Activated naive CD8-positive, alpha-beta T cell treated with anti-CD3 and anti-CD28 coated beads, Interleukin-2, amount 10 ng/mL, durations not matched to agents 7 days and 5 days (primary cell): ENCODE measurements around the gene NUTM2D. TPM values are rescaled to one million over a fixed set of nuclear protein-coding genes. Genes with fewer than 3 reads are reported as not detected.
"Not testable (repeated sequence)": the region's sequence is repeated elsewhere in the genome, so short reads cannot be mapped to it uniquely, and the experiment has no call there.

Source experiments
- ATAC-seq: fragments of 150-1000 bp; cut with Tn5 transposase; one replicate; pipeline ENCODE4 v1.10.0; 2021; ENCODE audit warnings: low read depth, moderate library complexity
- POLR2A ChIA-PET: fragments of 350-600 bp; sonication (Branson Sonifier 250); formaldehyde crosslinking; loops from one replicate; lab custom pipeline; 2021; ENCODE audit warnings: antibody characterized with exemption; lab: Charles Lee
- DNase-seq: peaks from one replicate; pipeline ENCODE4 v3.0.0; 2021
- H3K27ac Mint-ChIP-seq: one replicate; pipeline ENCODE4 v1.8.0; 2022; ENCODE audit warnings: mild to moderate bottlenecking, mixed read lengths
- H3K27me3 Mint-ChIP-seq: one replicate; pipeline ENCODE4 v1.8.0; 2022; ENCODE audit warnings: mild to moderate bottlenecking, moderate library complexity, mixed read lengths
- H3K36me3 Mint-ChIP-seq: one replicate; pipeline ENCODE4 v1.8.0; 2021; ENCODE audit warnings: mild to moderate bottlenecking, mixed read lengths
- H3K4me1 Mint-ChIP-seq: one replicate; pipeline ENCODE4 v1.8.0; 2021; ENCODE audit warnings: mixed read lengths
- H3K4me3 Mint-ChIP-seq: one replicate; pipeline ENCODE4 v1.8.0; 2022; ENCODE audit warnings: mild to moderate bottlenecking, moderate library complexity, mixed read lengths
- H3K9me3 Mint-ChIP-seq: one replicate; pipeline ENCODE4 v1.8.0; 2021; ENCODE audit warnings: mixed read lengths
- total RNA-seq, 2 experiments: library from RNA; stranded (reverse); gene quantifications; one replicate each; pipeline ENCODE4 v1.2.3, GENCODE V29; 2021

Gene NUTM2D
- 1 to 10 TPM; 2.6 to 4.1 TPM for total RNA-seq

GRCh38 chr10:87357444-87357843 lies at the start of gene NUTM2D:
NUTM2D (plus strand) TSS chr10:87357744; CDS start chr10:87358266, 522 bp downstream.
- H3K4me1 Mint-ChIP-seq, H3K9me3 Mint-ChIP-seq, DNase-seq, ATAC-seq, H3K27ac Mint-ChIP-seq, H3K36me3 Mint-ChIP-seq, H3K4me3 Mint-ChIP-seq, H3K27me3 Mint-ChIP-seq, POLR2A ChIA-PET: not testable (repeated sequence)

GRCh38 chr10:87308702-87309101 lies 48.8 kb upstream of the NUTM2D start:
- H3K27ac Mint-ChIP-seq, DNase-seq, H3K36me3 Mint-ChIP-seq, ATAC-seq, H3K4me3 Mint-ChIP-seq, H3K27me3 Mint-ChIP-seq, H3K4me1 Mint-ChIP-seq, H3K9me3 Mint-ChIP-seq, POLR2A ChIA-PET: not testable (repeated sequence)

- H3K27me3 Mint-ChIP-seq, DNase-seq, H3K9me3 Mint-ChIP-seq, POLR2A ChIA-PET, H3K36me3 Mint-ChIP-seq, H3K4me1 Mint-ChIP-seq, ATAC-seq, H3K27ac Mint-ChIP-seq, H3K4me3 Mint-ChIP-seq: not testable (repeated sequence)
Observed at GRCh38 chr10:87309657-87310056, 47.9 kb upstream of the NUTM2D start.

DNA sequence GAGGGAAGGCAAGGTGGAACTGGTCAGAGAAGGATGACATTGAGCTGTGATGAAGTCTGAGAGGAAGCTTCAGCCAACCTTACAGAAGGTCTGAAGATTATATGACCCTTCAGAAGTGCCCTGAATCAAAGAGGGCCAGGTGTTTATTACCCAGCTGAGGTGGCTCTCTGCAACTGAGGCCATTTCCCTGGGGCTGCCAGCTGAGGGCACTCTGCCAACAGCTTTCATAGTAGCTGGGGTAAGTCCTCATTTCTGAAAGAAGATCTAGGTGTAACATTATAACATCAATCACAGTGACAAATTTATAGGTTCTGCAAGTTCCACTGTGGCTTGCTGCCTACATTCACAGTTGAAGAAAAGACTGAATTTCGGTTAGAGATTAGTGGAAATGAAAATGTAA lies 46.0 kb upstream of the NUTM2D start:
- not testable (repeated sequence) for ATAC-seq, H3K27me3 Mint-ChIP-seq, H3K4me1 Mint-ChIP-seq

DNA sequence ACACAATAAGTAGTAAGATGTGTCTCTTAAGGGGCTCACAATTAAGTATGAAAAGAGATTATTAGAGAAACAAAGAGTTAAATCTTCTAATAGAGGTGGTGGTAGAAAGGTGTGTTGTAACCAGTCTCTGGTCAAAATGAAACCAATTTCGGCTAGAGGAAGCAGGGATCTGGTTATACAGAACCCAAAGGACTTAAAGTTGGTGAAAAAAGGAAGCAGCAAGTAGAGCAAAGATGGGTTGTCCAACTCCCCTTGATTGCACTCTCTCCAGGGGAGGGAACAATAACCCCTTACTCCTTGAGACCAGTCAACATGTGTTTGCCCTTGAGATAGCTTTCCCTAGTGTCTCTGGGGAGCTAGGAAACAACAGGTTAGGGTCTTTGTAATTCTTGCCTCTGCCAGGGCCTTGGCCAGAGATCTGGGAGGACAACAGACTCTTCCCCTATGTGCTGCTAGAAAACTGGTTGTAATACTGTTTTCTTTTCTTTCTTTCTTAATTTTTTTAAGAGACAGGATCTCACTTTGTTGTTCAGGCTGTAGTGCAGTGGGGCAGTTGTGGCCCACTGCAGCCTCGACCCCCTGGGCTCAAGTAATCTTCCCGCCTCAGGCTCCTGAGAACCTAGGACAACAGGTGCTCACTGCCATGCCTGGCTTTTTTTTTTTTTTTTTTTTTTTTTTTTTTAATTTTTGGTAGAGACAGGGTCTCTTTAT lies 43.7 kb upstream of the NUTM2D start:
- H3K27ac Mint-ChIP-seq, H3K4me3 Mint-ChIP-seq, H3K9me3 Mint-ChIP-seq, H3K27me3 Mint-ChIP-seq, ATAC-seq, H3K36me3 Mint-ChIP-seq, H3K4me1 Mint-ChIP-seq, POLR2A ChIA-PET, DNase-seq: not testable (repeated sequence)

More for the DNA sequence above, 46.0 kb upstream of the NUTM2D start:
- H3K4me3 Mint-ChIP-seq, POLR2A ChIA-PET, H3K36me3 Mint-ChIP-seq, H3K9me3 Mint-ChIP-seq, DNase-seq, H3K27ac Mint-ChIP-seq: not testable (repeated sequence)

- H3K36me3 Mint-ChIP-seq, H3K4me3 Mint-ChIP-seq, H3K27me3 Mint-ChIP-seq, DNase-seq, ATAC-seq, H3K27ac Mint-ChIP-seq, H3K9me3 Mint-ChIP-seq, H3K4me1 Mint-ChIP-seq, POLR2A ChIA-PET: not testable (repeated sequence)
Observed at GRCh38 chr10:87314360-87314973, 43.1 kb upstream of the NUTM2D start.

GRCh38 chr10:87321505-87321904 lies 36.0 kb upstream of the NUTM2D start:
- ATAC-seq, H3K36me3 Mint-ChIP-seq, H3K27ac Mint-ChIP-seq, H3K27me3 Mint-ChIP-seq, H3K4me3 Mint-ChIP-seq, DNase-seq, H3K4me1 Mint-ChIP-seq, H3K9me3 Mint-ChIP-seq, POLR2A ChIA-PET: not testable (repeated sequence)

DNA sequence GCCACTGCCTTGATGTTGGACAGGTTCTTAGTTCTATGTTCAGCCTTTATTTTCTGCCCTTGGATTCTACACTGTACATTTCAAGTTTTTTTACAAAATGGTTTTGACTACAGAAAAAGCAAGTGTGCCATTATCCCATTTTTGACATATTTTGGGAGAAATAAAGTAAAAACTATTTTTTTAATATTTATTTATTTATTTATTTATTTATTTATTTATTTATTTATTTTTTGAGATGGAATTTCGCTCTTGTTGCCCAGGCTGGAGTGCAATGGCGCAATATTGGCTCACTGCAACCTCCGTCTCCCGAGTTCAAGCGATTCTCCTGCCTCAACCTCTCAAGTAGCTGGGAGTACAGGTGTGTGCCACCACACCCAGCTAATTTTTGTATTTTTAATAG lies 33.0 kb upstream of the NUTM2D start:
- not testable (repeated sequence) for ATAC-seq

DNA sequence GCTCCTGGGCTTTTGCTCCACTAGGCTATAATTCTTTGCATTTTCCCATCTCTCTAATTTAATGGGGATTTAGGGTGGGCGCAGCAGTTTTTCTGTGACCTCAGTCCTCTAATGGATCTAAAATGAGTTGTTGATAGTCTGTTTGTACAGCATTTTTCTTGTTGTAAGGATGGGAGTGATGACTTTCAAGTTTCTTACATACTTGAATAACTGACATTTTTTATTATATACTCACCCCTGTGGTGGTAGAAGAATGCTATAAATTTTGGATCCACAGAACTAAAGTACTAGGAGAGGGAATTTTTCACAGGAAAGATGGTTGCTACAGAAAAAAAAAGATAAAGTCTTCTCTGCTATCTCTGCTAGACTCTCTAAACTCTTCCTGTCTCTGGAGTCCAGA lies 29.6 kb upstream of the NUTM2D start:
- H3K4me3 Mint-ChIP-seq, H3K27me3 Mint-ChIP-seq, ATAC-seq, DNase-seq, H3K4me1 Mint-ChIP-seq, H3K27ac Mint-ChIP-seq, POLR2A ChIA-PET, H3K36me3 Mint-ChIP-seq, H3K9me3 Mint-ChIP-seq: not testable (repeated sequence)

More for the DNA sequence above, 33.0 kb upstream of the NUTM2D start:
- POLR2A ChIA-PET, H3K9me3 Mint-ChIP-seq, H3K27ac Mint-ChIP-seq, H3K27me3 Mint-ChIP-seq, H3K4me1 Mint-ChIP-seq, H3K4me3 Mint-ChIP-seq, DNase-seq, H3K36me3 Mint-ChIP-seq: not testable (repeated sequence)

DNA sequence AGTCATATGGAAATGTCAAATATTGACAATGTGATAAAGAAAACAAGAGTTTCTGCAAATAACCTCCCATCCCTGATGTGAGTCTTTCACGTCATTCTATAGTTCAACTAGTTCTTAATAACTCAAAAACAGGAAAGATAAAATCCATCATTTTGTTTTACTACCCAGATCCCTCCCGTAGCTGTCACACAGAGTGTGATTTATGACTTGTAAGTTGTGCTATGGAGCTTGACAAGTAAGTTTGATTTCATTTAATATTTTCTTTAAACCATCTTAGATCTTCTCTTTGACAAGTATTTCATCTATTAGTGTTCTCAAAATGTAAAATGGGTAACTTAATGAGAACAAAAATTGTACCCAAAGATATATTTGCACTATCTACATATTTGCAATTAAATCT lies 28.4 kb upstream of the NUTM2D start:
- H3K4me1 Mint-ChIP-seq, H3K36me3 Mint-ChIP-seq, H3K4me3 Mint-ChIP-seq, DNase-seq, H3K27ac Mint-ChIP-seq, ATAC-seq, POLR2A ChIA-PET, H3K27me3 Mint-ChIP-seq, H3K9me3 Mint-ChIP-seq: not testable (repeated sequence)

GRCh38 chr10:87332687-87333086 lies 24.9 kb upstream of the NUTM2D start:
- H3K4me1 Mint-ChIP-seq, DNase-seq, POLR2A ChIA-PET, H3K36me3 Mint-ChIP-seq, H3K9me3 Mint-ChIP-seq, H3K4me3 Mint-ChIP-seq, ATAC-seq, H3K27ac Mint-ChIP-seq, H3K27me3 Mint-ChIP-seq: not testable (repeated sequence)

GRCh38 chr10:87340411-87340810 lies 17.1 kb upstream of the NUTM2D start:
- peak overlapping the region; percentile 9 for H3K27ac Mint-ChIP-seq

GRCh38 chr10:87341546-87342142 lies 15.9 kb upstream of the NUTM2D start:
- H3K9me3 Mint-ChIP-seq, DNase-seq, POLR2A ChIA-PET, H3K27me3 Mint-ChIP-seq, H3K36me3 Mint-ChIP-seq: not testable (repeated sequence)
- ATAC-seq, result peak; percentile 3
- H3K4me1 Mint-ChIP-seq, result peaks cover 12% of the 10 kb centered on the region
- H3K4me3 Mint-ChIP-seq, result peak overlapping the region; percentile 95
- H3K27ac Mint-ChIP-seq, result peak overlapping the region; percentile 90

More at GRCh38 chr10:87340411-87340810, 17.1 kb upstream of the NUTM2D start:
- POLR2A ChIA-PET, H3K36me3 Mint-ChIP-seq, DNase-seq, H3K9me3 Mint-ChIP-seq, ATAC-seq, H3K27me3 Mint-ChIP-seq: not testable (repeated sequence)
- Mint-ChIP-seq H3K4me1 (peaks cover 12% of the 10 kb centered on the region), H3K4me3 (peak overlapping the region; percentile 43)

DNA sequence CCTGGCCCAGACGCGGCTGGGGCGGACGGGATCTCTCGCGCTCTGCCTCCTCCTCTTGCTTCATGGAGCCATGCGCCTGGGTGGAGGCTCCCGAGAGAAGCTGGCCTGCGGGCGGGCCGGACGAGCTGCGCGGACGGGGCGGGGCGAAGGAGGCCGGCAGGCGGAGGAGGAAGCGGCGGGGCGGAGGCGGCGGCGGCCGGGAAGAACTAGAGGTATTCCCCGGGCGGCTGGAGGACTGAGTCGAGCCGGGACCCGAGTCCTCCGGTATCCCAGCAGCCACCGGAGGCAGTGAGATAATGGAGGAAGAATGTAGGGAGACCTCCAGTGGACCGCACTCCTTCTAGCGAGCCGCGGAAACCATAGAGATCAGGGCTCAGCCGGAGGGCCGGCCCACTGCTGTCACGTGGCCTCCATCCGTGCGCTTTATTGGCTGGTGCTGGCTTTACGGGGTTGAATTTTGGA lies 15.3 kb upstream of the NUTM2D start:
- POLR2A ChIA-PET, H3K36me3 Mint-ChIP-seq, H3K9me3 Mint-ChIP-seq, H3K27me3 Mint-ChIP-seq: not testable (repeated sequence)
- Mint-ChIP-seq H3K4me3 (peak overlapping the region; percentile 75), H3K4me1 (peaks cover 12% of the 10 kb centered on the region), H3K27ac (peak overlapping the region; percentile 78)
- peak; percentile 83 for ATAC-seq
- peak; percentile 79 for DNase-seq
